ENCODE data around the gene THBS2.

Gene THBS2

DNA sequence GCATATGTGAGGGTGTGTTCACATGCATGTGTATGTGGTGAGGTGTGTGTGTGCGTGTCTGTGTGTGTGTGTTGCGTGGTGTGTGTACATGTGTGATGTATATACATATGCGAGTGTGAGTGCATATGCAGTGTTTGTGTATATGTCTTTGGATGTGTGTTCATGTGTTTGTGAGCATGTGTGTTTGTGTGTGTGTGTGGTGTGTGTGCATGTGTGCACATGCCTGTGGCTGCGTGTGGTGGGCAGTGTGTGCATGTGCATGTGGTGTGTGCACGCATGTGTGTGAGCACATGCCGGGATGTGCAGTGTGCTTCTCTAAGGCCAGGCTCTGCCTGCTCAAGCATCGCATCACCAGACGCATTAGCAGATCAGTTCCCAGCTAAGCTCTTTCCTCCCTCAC lies 5.7 kb downstream of the THBS2 start:
- no peak for DNase-seq

DNA sequence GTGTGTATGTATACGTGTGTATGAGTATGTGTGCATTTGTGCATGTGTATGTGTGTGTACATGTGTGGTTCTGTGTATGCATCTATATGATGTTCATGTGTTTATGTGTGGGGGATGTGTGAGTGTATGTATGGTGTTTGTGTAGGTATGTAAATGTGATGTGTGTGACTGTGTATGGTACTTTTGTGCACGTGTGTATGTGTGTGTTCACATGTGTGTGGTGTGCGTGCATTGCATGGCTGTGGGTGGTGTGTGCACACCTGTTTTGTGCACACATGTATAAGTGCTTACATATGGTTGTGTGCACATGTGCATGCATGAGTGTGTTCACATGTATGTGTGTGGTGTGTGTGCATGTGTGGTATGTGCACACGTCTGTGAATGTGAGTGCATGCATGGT lies 6.2 kb downstream of the THBS2 start:
- no peak for DNase-seq

- DNase-seq: no peak
Measured at GRCh38 chr6:169246445-169246844, 7.2 kb downstream of the THBS2 start.

DNA sequence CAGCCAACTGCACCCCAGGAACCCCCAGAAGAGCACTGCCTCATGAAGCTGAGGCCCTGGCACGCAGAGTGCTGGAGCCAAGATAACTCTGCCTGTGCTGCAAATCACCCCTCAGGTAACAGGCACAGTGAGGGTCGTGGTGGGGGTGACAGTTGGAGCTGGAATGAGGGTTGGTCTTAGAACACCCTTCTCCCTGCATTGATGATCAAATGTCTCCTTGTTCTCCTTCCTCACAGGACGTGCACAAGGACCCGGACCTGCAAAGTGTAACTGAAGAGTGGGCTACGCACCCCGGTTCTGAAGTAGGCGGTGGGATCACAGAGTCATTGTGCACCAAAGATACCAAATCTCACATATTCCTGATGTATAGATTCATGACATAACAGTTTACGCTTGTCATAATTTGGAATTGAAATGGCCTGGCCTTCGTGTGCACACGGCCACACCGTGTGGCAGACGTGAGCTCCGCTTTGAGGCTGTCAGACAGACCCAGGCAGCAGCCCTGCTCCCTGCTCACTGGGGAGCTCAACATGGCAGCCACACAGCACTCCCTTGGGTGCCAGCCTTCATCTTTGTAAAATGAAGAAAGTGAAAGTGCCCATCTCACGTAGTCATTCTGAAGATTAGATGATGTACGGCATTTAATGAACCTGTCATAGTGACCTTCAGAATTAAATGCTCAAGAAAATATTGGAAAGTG lies 8.8 kb downstream of the THBS2 start:
- no peak for DNase-seq

- no peak for DNase-seq
Measured at GRCh38 chr6:169243661-169244060, 10.0 kb downstream of the THBS2 start.

DNA sequence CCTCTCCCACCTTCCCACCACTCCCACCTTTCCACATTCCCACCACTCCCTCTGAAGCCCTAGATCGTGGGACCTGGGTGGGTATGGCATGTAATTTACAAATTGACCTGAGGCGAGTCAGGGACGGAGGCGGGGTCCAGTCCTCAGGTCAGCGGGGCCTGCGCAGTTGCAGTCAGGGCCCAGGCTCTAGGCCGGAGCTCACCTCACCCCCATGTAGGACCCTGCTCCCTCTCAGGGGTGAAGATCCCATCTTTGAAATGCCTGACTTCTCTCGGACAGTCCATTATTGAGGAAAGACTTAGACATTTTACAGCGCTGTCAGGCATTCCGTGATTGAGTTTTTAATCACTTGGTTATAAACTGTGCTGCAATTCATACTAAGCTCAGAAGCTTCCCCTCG lies 10.5 kb downstream of the THBS2 start:
- no peak for DNase-seq

- no peak for DNase-seq
Measured at GRCh38 chr6:169241688-169242350, 11.8 kb downstream of the THBS2 start.

- DNase-seq: no peak
Measured at GRCh38 chr6:169240591-169241390, 12.9 kb downstream of the THBS2 start.

DNA sequence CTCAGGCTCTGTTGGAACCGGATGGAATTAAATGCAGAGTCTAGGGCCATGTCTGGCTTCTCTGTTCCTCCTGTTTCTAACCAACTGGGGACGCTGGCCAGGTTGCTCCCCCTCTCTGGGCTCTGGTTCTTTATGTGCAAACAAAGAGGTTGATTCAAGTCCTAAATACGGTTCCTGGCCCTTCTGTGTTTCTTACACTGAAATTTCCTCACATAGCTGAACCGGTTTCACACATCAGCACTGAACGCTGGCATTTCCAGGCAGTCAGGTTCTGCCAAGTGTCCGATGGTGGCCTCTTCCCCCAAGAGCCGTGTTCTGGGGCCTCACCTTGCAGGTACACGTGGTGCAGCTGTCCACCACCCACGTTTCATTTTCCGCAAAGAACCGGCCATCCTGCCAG lies 13.5 kb downstream of the THBS2 start:
- DNase-seq: no peak

DNA sequence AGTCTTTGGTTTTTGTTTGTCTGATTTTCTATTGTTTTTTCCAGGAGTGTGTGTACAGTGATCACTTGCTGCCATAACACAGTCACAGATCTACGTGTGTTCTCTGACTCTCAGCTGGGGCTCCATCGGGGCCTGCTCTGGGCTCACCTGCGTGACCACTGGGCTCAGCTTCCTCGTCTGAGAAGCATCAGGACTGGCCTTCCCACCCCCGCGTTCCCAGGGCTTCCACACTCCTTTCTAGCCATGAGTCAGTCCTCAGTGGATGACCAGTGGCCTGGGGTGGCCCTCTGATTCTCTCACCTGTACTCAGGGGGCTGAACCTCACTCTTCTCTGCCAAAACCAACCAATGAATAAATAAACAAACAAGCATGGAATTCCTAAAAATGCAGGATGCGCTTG lies 14.5 kb downstream of the THBS2 start:
- no peak for DNase-seq

GRCh38 chr6:169238766-169239165 lies 14.9 kb downstream of the THBS2 start:
- DNase-seq: no peak

- no peak for DNase-seq
Measured at GRCh38 chr6:169237496-169238134, 16.0 kb downstream of the THBS2 start.

- no peak for DNase-seq
Measured at GRCh38 chr6:169236988-169237387, 16.7 kb downstream of the THBS2 start.

DNA sequence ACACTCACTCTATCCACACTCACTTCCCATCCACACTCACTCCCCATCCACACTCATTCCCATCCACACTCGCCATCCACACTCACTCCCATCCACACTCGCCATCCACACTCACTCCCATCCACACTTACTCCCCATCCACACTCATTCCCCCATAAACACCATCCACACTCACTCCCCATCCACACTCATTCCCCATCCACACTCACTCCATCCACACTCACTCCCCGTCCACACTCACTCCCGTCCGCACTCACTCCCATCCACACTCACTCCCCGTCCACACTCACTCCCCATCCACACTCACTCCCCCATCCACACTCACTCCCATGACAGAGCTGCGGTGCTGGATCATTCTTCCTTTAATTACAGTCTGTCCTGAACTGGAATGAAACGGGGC lies 17.1 kb downstream of the THBS2 start:
- no peak for DNase-seq

GRCh38 chr6:169235286-169235685 lies 18.4 kb downstream of the THBS2 start:
- no peak for DNase-seq

- no peak for DNase-seq
Measured at GRCh38 chr6:169234634-169235033, 19.0 kb downstream of the THBS2 start.

DNA sequence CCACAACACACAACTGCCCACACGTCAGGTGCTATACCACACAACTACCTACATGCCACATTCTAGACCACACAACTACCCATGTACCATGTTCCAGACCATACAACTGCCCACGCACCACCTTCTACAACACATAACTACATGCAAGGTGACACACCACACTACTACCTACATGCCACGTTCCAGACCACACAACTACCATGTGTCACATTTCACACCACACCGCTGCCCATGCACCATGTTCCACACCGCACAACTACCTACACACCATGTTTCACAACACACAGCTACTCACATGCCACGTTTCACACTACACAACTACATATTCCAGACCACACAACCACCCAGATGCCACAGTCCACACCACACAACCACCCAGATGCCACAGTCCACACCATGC lies 19.8 kb downstream of the THBS2 start:
- DNase-seq: no peak

DNA sequence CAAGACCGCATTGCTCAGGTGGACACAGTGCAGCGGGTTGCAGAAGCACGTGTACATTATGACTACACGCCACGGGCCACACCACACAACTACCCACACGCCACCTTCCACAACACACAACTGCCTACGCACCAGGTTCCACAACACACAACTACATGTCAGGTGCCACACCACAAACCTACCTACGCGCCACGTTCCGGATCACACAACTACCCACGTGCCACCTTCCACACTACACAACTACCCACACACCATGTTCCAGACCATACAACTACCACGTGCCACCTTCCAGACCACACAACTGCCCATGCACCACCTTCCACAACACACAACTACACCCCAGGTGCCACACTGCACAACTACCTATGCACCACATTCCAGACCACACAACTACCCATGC lies 20.5 kb downstream of the THBS2 start:
- no peak for DNase-seq

DNA sequence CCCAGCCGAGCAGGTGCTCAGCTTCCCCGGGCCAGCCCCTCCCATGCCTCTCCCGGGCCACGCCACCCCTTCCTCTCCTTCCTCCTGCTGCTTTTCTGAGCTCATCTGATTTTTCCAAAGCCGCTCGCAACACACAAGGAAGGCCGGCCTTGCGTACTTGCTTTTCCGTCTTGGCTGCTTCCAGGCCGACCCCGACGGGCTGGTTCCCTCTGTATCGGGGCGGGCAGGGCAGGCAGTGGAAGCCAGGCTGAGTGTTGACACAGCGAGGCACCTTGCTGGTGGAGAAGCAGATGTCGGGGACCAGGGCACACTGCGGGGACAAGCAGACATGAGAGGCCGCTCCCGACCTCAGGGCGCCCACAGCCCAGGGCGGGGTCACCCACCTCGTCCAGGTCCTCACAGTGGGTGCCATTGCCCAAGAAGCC lies 21.1 kb downstream of the THBS2 start:
- DNase-seq: no peak

DNA sequence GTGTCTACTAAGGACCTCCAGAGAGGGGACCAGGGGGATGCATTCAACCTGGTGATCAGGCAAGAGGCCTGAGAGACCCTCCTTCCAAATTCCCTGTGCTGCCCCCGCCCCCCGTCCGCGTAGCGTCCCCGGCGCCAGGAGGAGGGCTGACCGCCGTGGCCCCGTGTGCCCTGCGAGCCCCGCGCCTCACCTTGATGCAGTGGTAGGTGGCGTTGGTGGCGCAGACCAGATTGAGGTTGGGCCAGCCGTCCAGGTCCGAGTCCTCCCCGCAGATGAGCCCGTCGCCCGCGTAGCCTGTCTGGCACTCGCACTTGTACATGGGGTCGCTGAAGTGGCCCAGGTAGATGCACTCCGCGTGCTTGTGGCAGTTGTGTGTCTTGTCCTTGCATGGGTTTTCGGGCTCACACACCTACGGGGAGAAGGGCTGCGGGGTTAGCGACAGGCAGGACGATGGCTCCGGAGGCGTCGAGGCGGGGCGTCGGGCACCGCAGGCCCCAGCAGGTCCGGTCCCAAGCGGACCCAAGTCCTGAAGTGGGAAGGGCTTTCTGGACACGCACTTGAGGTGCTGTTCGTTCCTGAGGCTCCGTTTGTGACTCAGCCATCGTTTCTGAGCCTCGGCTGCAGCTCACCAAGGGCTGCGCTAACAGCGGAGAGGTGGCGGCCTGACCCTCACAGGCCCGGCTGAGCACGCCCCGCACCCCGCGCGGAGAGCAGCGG lies 21.7 kb downstream of the THBS2 start:
- DNase-seq: no peak

DNA sequence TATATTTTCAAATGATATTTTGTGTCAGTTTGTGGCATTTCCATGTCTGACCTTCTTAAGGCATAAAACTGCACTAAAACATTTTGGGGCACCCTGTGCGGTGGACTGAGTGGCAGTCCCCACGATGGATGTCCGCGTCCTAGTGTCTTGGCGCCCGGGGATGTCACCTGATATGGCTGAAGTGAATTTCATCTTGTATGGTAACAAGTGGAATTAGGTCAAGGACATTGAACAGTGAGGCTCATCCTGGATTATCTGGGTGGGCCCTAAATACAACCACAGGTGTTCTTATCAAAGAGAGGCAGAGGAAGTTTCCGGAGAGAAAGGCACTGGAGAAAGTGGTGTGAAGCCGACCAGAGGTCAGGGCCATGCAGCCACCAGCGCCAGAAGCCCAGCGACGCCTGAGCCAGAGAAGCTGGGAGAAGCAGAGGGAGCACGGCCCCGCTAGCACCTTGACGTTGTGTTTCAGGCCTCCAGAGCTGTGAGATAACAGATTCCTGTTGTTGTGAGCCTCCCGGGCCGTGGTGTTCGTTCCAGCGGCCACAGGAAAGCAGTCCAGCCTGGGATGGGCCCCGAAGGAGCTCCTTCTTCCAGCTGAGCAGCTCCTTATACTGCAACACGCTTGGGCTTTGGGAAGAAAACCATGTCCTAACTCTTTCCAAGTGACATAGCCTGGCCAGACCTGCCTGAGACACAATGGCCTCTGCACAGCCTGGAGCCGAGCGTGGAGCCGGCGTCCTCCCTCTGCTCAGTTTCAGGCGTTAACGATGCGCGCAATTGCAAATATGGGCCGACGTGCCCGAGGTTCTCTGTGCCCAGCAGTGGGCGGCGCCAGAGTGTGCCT lies 22.5 kb downstream of the THBS2 start:
- DNase-seq: no peak

DNA sequence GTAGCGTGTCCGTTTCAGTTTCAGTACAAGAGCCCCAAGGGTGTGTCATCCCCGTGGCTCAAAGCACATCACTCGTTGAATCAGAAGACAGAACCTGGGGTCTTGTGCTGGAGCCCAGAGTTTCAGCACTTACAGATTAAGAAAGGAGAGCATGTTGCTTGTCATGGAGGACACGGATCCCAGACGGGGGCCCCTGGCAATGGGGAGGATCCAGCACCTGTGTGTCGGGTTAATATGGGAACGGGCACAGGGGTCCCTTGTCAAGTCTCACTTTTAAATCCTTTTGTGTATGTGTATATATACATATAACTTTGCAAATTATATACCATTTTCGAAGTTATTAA lies 23.4 kb downstream of the THBS2 start:
- no peak for DNase-seq
